Measurements from ENCODE around the gene CTAGE9.
"Not testable (repeated sequence)": the region's sequence is repeated elsewhere in the genome, so short reads cannot be mapped to it uniquely, and the experiment has no call there.

Gene CTAGE9

DNA sequence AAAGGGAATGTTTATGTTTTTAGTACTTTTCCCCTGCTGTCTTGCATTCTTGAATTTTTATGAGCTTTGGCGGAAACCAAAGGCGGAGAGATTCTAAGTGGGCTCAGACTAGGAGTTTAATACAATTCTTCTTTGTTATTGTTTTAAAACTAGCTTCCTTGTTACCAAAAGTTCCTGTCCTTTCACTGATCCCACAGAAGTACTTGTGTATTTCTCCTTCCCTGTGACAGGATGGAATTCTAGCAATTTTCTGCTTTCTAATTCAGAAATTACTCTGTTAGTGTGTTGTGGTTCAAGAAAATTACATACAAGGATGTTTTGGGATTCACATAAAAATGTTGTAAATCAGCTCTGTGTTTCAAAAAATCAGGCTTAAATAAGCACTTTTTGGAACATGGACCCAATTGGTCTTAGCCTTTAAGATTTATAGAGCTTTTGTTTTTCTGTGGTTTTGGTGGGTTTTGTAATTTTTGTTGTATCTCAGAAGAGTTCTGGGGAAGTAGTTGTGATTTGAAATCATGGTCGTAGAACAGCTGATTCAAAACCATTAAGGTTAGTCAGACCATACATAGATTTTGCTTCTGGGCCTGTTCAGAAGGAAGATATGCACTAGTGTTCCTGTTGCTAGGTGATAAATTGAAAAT is 17.6 kb upstream of the CTAGE9 start:
- DNase-seq: no peak

DNA sequence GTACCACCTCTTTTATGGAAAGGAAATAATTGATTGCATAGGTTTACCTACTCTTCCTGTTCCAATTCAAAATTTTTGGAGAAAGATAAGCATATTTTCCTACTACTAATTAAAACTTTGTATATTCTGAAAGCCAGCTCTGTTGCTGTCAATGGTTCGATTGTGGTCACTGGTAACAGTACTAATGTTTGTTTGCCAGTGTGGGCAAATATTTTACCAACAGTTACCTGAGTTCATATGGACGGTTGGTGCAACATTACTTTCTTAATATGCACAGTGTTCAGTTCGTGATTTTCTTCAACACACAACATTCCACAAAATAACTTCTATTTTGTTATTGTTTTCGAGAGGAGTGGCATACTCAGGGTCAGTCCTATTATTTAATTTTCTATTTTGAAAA is 17.1 kb upstream of the CTAGE9 start:
- no peak for DNase-seq

DNA sequence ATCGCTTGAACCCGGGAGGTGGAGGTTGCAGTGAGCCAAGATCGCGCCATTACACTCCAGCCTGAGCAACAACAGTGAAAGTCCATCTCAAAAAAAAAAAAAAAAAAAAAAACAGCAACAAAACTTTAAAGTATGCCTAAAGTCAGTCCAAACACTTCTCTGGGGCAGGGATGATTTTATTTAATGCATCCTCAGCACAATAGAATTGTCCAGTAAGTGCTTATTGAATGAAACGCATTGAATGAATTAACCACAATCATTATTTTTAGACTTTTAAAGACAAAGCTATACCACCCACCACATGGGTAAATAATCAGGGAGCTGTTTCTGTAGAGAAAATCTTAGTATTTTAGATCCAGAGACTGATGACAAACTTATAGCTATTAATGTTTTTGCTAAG is 16.6 kb upstream of the CTAGE9 start:
- DNase-seq: no peak

GRCh38 chr6:131724114-131724513 is 13.3 kb upstream of the CTAGE9 start:
- no peak for DNase-seq

DNA sequence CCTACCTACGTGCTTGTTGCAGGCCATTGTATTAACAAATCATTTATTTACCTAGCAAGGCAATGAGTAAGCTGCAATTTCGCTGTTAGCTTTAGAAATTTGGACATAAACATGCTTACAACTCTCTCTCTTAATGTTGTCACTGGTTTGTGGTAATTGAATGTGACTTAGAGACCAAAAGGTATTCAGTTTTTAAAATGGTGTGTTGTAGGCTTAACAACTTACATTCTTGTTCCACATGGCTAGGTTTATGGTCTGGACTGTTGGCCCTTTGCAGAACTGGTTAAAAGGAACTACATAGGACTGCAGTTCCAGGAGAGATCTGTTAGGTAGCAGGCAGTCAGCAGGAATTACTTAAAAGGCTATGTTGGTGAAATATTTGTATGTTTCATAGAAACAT is 10.3 kb upstream of the CTAGE9 start:
- no peak for DNase-seq

GRCh38 chr6:131717836-131718542 is 7.2 kb upstream of the CTAGE9 start:
- DNase-seq: no peak

DNA sequence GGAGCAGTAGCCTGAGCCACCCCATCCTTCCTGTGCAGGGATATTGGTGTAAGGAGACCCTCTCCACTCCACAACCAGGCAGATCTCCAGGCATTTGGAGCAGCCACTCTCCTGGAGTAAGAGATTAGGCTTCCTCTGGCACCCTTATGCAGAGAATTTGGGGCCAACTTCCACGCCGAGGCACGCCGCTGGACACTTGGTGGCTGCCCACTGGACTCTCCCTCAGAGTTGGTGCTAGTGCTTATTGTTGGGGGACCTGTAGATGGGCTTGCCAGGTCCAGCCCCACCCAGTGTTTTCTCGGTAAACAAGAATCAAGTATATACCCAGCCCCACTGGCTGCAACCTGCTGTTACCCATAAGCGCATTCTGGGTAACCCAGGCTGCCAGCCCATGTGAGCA is 4.8 kb upstream of the CTAGE9 start:
- not testable (repeated sequence) for DNase-seq

GRCh38 chr6:131703905-131704304 is 6.9 kb downstream of the CTAGE9 start:
- not testable (repeated sequence) for DNase-seq

DNA sequence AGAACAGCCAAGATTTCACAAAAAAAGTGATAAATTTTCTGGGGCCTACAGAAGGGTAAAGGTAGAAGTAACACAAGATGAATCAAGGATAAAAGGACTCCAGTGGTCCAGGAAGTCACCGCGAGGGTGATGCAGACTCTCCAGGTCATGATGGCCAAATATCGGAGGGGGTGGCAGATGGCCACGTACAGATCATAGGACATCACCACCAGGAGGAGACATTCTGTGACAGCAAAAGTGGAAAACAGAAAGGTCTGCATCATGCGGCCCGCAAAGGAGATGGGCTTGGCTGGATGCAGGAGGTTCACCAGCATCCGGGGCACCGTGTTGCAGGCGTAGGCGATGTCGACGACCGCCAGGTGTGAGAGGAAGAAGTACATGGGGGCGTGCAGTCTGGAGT is 10.0 kb downstream of the CTAGE9 start:
- DNase-seq: not testable (repeated sequence)

DNA sequence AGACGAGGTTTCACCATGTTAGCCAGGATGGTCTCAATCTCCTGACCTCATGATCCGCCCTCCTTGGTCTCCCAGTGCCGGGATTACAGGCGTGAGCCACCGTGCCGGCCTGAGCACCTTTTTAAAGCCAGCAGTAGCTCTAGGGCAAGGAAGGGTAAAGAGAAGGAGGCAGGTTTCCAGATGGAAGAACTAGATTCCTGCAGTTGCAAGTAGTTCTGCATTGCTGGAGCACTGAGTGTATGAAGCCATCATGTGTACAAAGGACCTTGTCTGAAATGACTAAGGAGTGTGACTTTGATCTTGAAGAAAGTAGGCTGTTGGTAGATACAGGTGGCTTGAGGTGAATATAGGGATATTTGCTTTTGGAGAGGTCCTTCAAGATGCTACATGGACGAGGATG is 13.9 kb downstream of the CTAGE9 start:
- DNase-seq: no peak

GRCh38 chr6:131694832-131695426 is 15.9 kb downstream of the CTAGE9 start:
- peak; percentile 39 for DNase-seq

- DNase-seq: no peak
These were observed 17.4 kb downstream of the CTAGE9 start for GRCh38 chr6:131693384-131693783.

DNA sequence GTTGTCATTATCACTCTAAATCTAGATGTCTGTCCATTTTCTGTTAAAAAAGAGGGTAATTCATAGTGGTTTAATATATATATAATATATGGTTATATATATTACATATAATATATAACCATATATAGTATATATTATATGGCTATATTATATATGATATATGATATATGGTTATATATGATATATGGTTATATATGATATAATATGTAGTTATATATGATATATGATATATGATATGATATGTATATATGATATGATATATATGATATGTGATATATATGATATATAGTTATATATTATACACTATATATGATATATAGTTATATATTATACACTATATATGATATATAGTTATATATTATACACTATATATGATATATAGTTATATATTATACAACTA is 18.2 kb downstream of the CTAGE9 start:
- DNase-seq: no peak

- DNase-seq: no peak
These were observed 18.8 kb downstream of the CTAGE9 start for GRCh38 chr6:131692031-131692430.

GRCh38 chr6:131688286-131688685 is 22.5 kb downstream of the CTAGE9 start:
- no peak for DNase-seq

DNA sequence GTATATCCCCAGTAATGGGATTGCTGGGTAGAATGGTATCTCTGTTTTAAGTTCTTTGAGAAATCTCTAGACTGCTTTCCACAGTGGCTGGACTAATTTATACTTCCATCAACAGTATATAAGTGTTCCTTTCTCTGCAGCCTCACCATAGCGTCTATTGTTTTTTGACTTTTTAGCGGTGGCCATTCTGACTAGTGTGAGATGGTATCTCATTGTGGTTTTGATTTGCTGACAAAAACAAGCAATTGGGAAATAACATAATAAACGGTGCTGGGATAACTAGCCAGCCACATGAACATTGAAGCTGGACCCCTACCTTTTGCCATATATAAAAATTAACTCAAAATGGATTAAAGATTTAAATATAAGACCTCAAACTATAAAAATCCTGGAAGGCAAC is 23.8 kb downstream of the CTAGE9 start:
- DNase-seq: no peak

DNA sequence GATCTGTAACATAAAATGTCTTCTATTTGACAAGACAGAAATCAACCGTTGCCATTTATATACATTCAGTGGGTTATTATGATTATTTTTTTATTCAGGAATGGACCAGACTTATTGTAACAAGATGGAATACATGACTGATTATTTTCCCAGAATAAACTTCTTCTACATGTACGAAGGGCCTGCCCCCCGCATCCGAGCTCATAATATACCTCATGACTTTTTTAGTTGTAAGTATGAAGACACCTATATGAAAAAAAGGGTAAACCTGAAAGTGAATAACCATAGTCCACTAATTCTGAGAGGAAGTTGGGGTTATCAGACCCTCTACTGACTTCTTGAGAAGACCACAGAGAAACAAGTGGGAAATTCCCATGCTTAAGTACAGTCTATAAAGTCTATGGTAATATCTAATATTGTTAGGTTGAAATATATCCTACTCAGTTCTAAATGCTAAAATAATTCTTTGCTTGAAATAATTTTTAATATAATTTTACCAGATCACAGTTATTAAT is 25.5 kb downstream of the CTAGE9 start:
- DNase-seq: no peak

DNA sequence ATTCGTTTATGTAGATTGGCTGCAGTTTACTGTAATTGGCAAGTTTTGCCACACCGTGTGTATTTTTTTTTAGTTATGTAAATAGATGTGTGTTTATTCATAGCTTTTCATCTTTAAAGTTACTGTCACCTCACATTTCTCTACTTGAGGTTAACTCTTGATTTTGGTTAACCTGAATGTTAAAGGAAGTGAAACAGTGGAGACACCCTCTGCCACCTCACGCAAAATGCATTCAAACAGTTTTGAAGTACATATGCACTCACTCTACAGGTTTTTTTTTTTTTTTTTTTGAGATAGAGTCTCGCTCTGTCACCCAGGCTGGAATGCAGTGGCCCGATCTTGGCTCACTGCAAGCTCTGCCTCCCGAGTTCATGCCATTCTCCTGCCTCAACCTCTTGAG is 27.3 kb downstream of the CTAGE9 start:
- DNase-seq: no peak

GRCh38 chr6:131682442-131682841 is 28.4 kb downstream of the CTAGE9 start:
- peak; percentile 2 for DNase-seq

- no peak for DNase-seq
These were observed 29.2 kb downstream of the CTAGE9 start for GRCh38 chr6:131681585-131681984.

GRCh38 chr6:131680868-131681267 is 29.9 kb downstream of the CTAGE9 start:
- DNase-seq: no peak

DNA sequence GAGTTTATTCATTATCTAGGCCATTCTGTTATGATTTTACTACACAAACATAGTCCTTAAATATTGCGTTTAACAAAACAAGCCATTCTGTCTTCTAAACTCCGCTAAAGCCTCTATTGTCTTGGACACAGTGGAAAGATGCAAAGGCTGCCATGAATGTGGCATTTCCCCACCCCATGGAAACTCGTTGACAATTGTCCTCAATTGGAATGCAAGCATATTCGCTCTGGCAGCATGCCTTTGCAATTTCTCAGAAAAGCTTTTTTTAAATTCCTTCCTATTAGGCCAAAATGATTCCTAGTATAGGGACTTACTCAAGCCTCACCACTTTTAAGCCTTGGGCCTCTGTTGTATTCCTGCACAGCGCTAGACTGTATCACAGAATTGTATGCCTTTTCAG is 32.4 kb downstream of the CTAGE9 start:
- DNase-seq: no peak

DNA sequence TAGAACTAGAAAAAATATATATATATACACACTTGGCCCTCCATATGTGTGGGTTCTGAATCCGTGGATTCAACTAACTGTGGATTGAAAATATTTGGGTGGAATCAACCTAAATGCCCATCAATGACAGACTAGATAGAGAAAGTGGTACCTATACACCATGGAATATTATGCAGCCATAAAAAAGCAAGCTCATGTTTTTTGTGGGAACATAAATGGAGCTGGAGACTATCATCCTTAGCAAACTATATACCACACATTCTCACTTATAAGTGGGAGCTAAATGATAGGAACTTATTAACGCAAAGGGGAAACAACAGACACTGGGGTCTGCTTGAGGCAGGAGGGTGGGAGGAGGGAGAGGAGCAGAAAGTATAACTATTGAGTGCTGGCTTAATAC is 37.6 kb downstream of the CTAGE9 start:
- no peak for DNase-seq

DNA sequence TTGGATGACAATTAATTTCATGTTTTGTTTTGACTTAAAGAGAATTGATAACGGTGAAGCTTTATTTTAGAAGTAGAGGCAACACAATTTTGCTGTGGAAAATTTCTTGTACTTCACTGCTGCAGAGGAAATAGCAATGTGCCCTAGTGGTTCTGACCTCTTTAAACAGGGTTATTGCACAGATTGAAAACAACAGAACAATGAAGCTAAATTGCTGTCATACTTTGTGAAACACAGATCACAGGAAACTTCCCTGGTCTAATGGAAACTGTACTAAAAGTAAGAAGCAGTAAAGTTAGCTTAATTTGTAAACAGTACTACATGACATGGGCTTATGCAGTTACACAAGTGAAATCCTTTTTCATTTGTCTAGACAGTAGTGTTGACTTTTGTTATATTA is 40.9 kb downstream of the CTAGE9 start:
- DNase-seq: no peak
